Ishikawa (cell line): ENCODE results near the gene ACTN4.

Experiments used
- CEBPB ChIP-seq: IDR thresholded peaks from 2 replicates; pipeline ENCODE4 v1.6.1; 2012
- CREB1 ChIP-seq: IDR thresholded peaks from 2 replicates; pipeline ENCODE4 v1.6.1; 2012; ENCODE audit warnings: low read depth
- EGR1 ChIP-seq: IDR thresholded peaks from 2 replicates; pipeline ENCODE4 v1.6.1; 2012
- EP300 ChIP-seq: IDR thresholded peaks from 2 replicates; pipeline ENCODE4 v1.6.1; 2012; ENCODE audit warnings: borderline replicate concordance
- TAF1 ChIP-seq: IDR thresholded peaks from 2 replicates; pipeline ENCODE4 v1.6.1; 2012; ENCODE audit warnings: low read depth, mild to moderate bottlenecking
- TCF12 ChIP-seq: IDR thresholded peaks from 2 replicates; pipeline ENCODE4 v1.6.1; 2012; ENCODE audit warnings: low read depth
- TEAD4 ChIP-seq: IDR thresholded peaks from 2 replicates; pipeline ENCODE4 v1.6.1; 2012
- YY1 ChIP-seq: IDR thresholded peaks from 2 replicates; pipeline ENCODE4 v1.6.1; 2012; ENCODE audit warnings: low read depth
- TF ChIP-seq, protein P1 (sequence below): IDR thresholded peaks from 2 replicates; pipeline ENCODE4 v1.6.1; 2012; ENCODE audit warnings: low read depth, mild to moderate bottlenecking
- TF ChIP-seq, protein P2 (sequence below): IDR thresholded peaks from 2 replicates; pipeline ENCODE4 v1.6.1; 2012

DNA sequence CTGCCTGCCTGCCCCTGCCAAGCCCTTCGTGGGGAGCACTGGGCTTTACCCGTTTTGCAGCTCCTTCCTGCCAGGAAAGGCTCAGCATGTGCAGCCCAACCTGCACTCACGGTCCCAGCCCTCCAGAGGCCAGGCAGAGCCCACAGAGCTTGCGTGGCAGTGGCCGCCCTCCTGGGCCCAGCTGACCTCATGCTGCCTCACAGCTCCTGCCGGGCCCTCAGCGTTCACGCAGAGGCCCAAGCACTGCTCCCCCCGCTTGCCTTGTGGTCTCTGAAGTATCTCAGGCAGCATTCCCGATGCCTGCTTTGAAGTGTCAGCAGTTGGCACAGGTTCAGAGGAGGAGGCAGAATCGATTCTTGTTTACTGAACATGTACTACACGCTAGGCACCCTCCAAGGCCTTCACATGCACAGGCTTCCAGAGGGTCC lies 64.3 kb downstream of the ACTN4 start:
- TF ChIP-seq, protein P1, sequence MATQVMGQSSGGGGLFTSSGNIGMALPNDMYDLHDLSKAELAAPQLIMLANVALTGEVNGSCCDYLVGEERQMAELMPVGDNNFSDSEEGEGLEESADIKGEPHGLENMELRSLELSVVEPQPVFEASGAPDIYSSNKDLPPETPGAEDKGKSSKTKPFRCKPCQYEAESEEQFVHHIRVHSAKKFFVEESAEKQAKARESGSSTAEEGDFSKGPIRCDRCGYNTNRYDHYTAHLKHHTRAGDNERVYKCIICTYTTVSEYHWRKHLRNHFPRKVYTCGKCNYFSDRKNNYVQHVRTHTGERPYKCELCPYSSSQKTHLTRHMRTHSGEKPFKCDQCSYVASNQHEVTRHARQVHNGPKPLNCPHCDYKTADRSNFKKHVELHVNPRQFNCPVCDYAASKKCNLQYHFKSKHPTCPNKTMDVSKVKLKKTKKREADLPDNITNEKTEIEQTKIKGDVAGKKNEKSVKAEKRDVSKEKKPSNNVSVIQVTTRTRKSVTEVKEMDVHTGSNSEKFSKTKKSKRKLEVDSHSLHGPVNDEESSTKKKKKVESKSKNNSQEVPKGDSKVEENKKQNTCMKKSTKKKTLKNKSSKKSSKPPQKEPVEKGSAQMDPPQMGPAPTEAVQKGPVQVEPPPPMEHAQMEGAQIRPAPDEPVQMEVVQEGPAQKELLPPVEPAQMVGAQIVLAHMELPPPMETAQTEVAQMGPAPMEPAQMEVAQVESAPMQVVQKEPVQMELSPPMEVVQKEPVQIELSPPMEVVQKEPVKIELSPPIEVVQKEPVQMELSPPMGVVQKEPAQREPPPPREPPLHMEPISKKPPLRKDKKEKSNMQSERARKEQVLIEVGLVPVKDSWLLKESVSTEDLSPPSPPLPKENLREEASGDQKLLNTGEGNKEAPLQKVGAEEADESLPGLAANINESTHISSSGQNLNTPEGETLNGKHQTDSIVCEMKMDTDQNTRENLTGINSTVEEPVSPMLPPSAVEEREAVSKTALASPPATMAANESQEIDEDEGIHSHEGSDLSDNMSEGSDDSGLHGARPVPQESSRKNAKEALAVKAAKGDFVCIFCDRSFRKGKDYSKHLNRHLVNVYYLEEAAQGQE = no peak
- TF ChIP-seq TCF12 = no peak
- TF ChIP-seq TAF1 = no peak
- no peak for TF ChIP-seq EP300
- TF ChIP-seq, protein P2, sequence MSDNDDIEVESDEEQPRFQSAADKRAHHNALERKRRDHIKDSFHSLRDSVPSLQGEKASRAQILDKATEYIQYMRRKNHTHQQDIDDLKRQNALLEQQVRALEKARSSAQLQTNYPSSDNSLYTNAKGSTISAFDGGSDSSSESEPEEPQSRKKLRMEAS = no peak
- no peak for TF ChIP-seq YY1
- TF ChIP-seq CEBPB = no peak
- no peak for TF ChIP-seq CREB1
- no peak for TF ChIP-seq TEAD4
- no peak for TF ChIP-seq EGR1
